HepG2 (cell line): ENCODE measurements around the gene XXYLT1.

Experiments
- HNRNPL ChIP-seq: fragments of 200-400 bp; formaldehyde crosslinking; IDR thresholded peaks from 2 replicates; pipeline ENCODE4 v1.6.1; 2017; ENCODE audit warnings: mild to moderate bottlenecking, low read depth, low read length
- MXI1 ChIP-seq: IDR thresholded peaks from 3 replicates; pipeline ENCODE4 v1.6.1; 2012; ENCODE audit warnings: low read depth, low read length, inconsistent platforms, borderline replicate concordance
- TF ChIP-seq, protein P1 (sequence below): sonication (generic); formaldehyde crosslinking; IDR thresholded peaks from 2 replicates; pipeline ENCODE4 v1.5.0; 2020; ENCODE audit warnings: mild to moderate bottlenecking, missing genetic modification reagents, moderate library complexity

DNA sequence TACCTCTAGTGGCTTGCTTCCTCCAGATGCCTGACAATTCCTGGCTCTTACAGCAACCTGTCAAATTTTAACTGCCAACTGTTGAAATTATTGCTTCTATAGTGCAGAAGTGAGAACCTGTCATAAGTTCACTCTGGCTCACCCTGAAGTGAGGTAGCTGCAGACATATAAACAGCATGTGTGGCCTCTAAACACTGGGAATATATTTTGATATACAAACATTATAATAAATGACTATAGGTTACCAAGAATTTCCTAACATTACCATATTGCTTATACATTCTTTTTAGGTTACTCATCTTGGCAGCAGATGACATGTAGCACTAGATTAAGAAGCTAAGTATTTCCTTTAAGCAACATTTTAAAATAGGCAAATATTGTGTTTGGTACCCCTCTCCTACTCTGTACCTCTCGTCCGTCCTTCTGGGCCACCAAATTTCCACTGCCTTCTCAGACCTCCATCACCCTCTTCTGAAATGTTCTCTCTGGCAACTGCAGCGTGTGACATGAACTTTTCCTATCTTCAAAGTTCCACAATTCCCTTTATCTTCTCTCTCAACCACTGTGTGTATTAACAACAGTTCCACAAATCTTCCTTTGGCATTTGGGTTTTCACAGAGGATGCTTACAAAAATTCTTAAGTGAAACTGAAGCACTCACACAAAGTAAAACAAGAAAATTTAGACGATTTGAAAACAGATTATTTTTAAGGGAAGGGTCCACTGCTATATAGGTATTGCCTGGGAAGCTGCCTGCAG lies 15.3 kb upstream of the XXYLT1 start:
- TF ChIP-seq, protein P1, sequence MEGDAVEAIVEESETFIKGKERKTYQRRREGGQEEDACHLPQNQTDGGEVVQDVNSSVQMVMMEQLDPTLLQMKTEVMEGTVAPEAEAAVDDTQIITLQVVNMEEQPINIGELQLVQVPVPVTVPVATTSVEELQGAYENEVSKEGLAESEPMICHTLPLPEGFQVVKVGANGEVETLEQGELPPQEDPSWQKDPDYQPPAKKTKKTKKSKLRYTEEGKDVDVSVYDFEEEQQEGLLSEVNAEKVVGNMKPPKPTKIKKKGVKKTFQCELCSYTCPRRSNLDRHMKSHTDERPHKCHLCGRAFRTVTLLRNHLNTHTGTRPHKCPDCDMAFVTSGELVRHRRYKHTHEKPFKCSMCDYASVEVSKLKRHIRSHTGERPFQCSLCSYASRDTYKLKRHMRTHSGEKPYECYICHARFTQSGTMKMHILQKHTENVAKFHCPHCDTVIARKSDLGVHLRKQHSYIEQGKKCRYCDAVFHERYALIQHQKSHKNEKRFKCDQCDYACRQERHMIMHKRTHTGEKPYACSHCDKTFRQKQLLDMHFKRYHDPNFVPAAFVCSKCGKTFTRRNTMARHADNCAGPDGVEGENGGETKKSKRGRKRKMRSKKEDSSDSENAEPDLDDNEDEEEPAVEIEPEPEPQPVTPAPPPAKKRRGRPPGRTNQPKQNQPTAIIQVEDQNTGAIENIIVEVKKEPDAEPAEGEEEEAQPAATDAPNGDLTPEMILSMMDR (CRISPR knock-in tag): no peak
- no peak for TF ChIP-seq HNRNPL
- TF ChIP-seq MXI1: no peak
